MM.1S (cell line): Measurements from ENCODE around the gene COL21A1.

ENCODE experiments used
- DNase-seq: peaks from one replicate; pipeline ENCODE4 v3.0.0-alpha.2; 2015
- H2AFZ ChIP-seq: fragments of 300-600 bp; sonication (generic); 2 replicates; pipeline ENCODE4 v1.6.0; 2016; ENCODE audit warnings: antibody characterized with exemption, low read length
- H3F3A ChIP-seq: fragments of 300-600 bp; sonication (generic); 2 replicates; pipeline ENCODE4 v1.6.1; 2016; ENCODE audit warnings: mild to moderate bottlenecking, antibody characterized with exemption, low read length, moderate library complexity, mixed read lengths; ENCODE audit not compliant: insufficient read depth
- H3K27ac ChIP-seq: fragments of 300-600 bp; sonication (generic); 2 replicates; pipeline ENCODE4 v1.5.1; 2016; ENCODE audit warnings: mild to moderate bottlenecking, low read length
- H3K27me3 ChIP-seq: fragments of 300-600 bp; sonication (generic); replicated peaks from 2 replicates; pipeline ENCODE4 v1.6.0; 2016; ENCODE audit warnings: low read length; ENCODE audit not compliant: insufficient read depth
- H3K36me3 ChIP-seq: fragments of 300-600 bp; sonication (generic); replicated peaks from 2 replicates; pipeline ENCODE4 v1.6.1; 2016; ENCODE audit warnings: mild to moderate bottlenecking, low read length, mixed read lengths; ENCODE audit not compliant: insufficient read depth
- H3K4me1 ChIP-seq: fragments of 300-600 bp; sonication (generic); 2 replicates; pipeline ENCODE4 v1.6.1; 2016; ENCODE audit warnings: low read length, mixed read lengths
- H3K4me2 ChIP-seq: fragments of 300-600 bp; sonication (generic); 2 replicates; pipeline ENCODE4 v1.6.0; 2016; ENCODE audit warnings: low read depth, low read length
- H3K4me3 ChIP-seq: fragments of 300-600 bp; sonication (generic); 2 replicates; pipeline ENCODE4 v1.5.1; 2016; ENCODE audit warnings: low read length, mixed read lengths
- H3K79me2 ChIP-seq: fragments of 300-600 bp; sonication (generic); 2 replicates; pipeline ENCODE4 v1.6.1; 2016; ENCODE audit warnings: mixed run types, low read length, mixed read lengths
- H3K9ac ChIP-seq: fragments of 300-600 bp; sonication (generic); 2 replicates; pipeline ENCODE4 v1.6.1; 2016; ENCODE audit warnings: low read length, mixed read lengths
- H3K9me2 ChIP-seq: fragments of 300-600 bp; sonication (generic); replicated peaks from 2 replicates; pipeline ENCODE4 v1.6.1; 2016; ENCODE audit warnings: mild to moderate bottlenecking, low read length, mixed read lengths; ENCODE audit not compliant: insufficient read depth
- H3K9me3 ChIP-seq: fragments of 300-600 bp; sonication (generic); replicated peaks from 2 replicates; pipeline ENCODE4 v1.6.1; 2016; ENCODE audit warnings: mild to moderate bottlenecking, low read length, mixed read lengths; ENCODE audit not compliant: insufficient read depth
- H4K20me1 ChIP-seq: fragments of 300-600 bp; sonication (generic); 2 replicates; pipeline ENCODE4 v1.6.1; 2016; ENCODE audit warnings: mild to moderate bottlenecking, low read length, moderate library complexity, mixed read lengths; ENCODE audit not compliant: insufficient read depth
- CTCF ChIP-seq: fragments of 300-600 bp; sonication (generic); IDR thresholded peaks from 2 replicates; pipeline ENCODE4 v1.5.1; 2016; ENCODE audit warnings: antibody characterized with exemption, low read length, mixed read lengths
- EZH2 ChIP-seq: fragments of 300-600 bp; sonication (generic); optimal IDR thresholded peaks from 2 replicates; pipeline ENCODE3; 2017; ENCODE audit warnings: low read depth, mild to moderate bottlenecking, antibody characterized with exemption, low read length, mixed read lengths
- EZH2phosphoT487 ChIP-seq: fragments of 300-600 bp; sonication (generic); IDR thresholded peaks from 2 replicates; pipeline ENCODE4 v1.6.1; 2018; ENCODE audit warnings: antibody characterized with exemption, low read length

Gene COL21A1

GRCh38 chr6:56199956-56200355 lies 47.4 kb downstream of the COL21A1 start:
- Histone ChIP-seq H3K9me2 (no peaks in the 10 kb centered on the region), H3K4me1 (no peaks in the 10 kb centered on the region), H3K4me3 (no peak overlapping the region), H3K79me2 (no peaks in the 10 kb centered on the region), H3F3A (no peaks in the 10 kb centered on the region), H3K4me2 (no peak overlapping the region), H3K36me3 (no peaks in the 10 kb centered on the region), H3K27ac (no peak overlapping the region), H3K9me3 (no peaks in the 10 kb centered on the region), H4K20me1 (no peaks in the 10 kb centered on the region), H3K9ac (no peak overlapping the region), H3K27me3 (no peaks in the 10 kb centered on the region), H2AFZ (no peak overlapping the region)
- no peak for DNase-seq
- no peak for TF ChIP-seq EZH2phosphoT487
- no peak for TF ChIP-seq CTCF
- no peak for TF ChIP-seq EZH2

- Histone ChIP-seq H3K9me2 (no peaks in the 10 kb centered on the region), H4K20me1 (no peaks in the 10 kb centered on the region), H3K27me3 (no peaks in the 10 kb centered on the region), H3K9ac (no peak overlapping the region), H3K27ac (no peak overlapping the region), H3K36me3 (no peaks in the 10 kb centered on the region), H3F3A (no peaks in the 10 kb centered on the region), H3K4me2 (no peak overlapping the region), H3K79me2 (no peaks in the 10 kb centered on the region), H2AFZ (no peak overlapping the region), H3K4me1 (no peaks in the 10 kb centered on the region), H3K9me3 (no peaks in the 10 kb centered on the region), H3K4me3 (no peak overlapping the region)
- TF ChIP-seq EZH2phosphoT487 (no peak), EZH2 (no peak), CTCF (no peak)
- DNase-seq, result no peak
Observed at GRCh38 chr6:56193846-56194245, 53.5 kb downstream of the COL21A1 start.

GRCh38 chr6:56188429-56188828 lies 59.0 kb downstream of the COL21A1 start:
- no peak overlapping the region for H3K4me3 ChIP-seq
- H3K9me2 ChIP-seq, result no peaks in the 10 kb centered on the region
- no peak overlapping the region for H3K27ac ChIP-seq
- H3K79me2 ChIP-seq, result no peaks in the 10 kb centered on the region
- H3F3A ChIP-seq, result no peaks in the 10 kb centered on the region
- no peaks in the 10 kb centered on the region for H3K9me3 ChIP-seq
- H3K36me3 ChIP-seq, result no peaks in the 10 kb centered on the region
- H2AFZ ChIP-seq, result no peak overlapping the region
- H3K27me3 ChIP-seq, result no peaks in the 10 kb centered on the region
- DNase-seq, result no peak
- no peaks in the 10 kb centered on the region for H3K4me1 ChIP-seq
- no peak overlapping the region for H3K9ac ChIP-seq
- no peak for TF ChIP-seq CTCF
- no peak for TF ChIP-seq EZH2
- TF ChIP-seq EZH2phosphoT487, result no peak
- no peak overlapping the region for H3K4me2 ChIP-seq
- no peaks in the 10 kb centered on the region for H4K20me1 ChIP-seq
